Measurements from ENCODE around the gene CCNT2. TPM values are rescaled to one million over a fixed set of nuclear protein-coding genes. Genes with fewer than 3 reads are reported as not detected.
"Not testable (repeated sequence)": the region's sequence is repeated elsewhere in the genome, so short reads cannot be mapped to it uniquely, and the experiment has no call there.

The CCNT2 gene
- total RNA-seq, 1 experiment from 2014 or later = 15.6 TPM

DNA sequence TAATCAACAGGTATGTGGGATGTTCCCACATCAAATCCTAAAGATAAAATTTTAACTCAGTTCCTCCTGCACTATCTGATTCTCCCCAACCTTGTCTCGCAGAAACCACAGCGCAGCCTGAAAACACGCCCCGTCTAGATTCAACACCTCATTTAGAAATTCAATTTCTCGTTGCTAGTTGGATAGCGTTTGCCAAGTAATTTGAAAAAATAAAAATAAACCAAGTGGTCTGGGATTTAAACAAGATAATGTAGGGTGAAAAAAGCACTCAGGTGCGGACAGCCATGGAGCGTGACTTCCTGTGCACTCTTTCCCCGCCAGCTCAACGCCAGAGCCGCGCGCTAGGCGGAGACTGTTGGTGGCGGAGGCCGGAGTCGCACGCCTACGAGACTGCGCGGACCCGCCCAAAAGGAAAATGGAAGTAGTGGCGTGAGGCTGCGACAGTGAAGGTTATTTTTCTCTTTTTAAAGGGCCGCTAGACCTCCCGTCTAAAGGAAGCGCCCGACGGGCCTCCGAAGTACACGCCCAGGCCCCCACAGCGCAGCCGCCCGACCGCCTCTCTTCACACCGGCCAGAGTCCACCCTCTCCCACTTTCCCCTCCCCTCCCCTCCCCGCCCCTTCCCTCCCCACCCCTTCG lies 615 bp upstream of the CCNT2 start:
- no peak for DNase-seq (ENCODE audit: low read depth)

DNA sequence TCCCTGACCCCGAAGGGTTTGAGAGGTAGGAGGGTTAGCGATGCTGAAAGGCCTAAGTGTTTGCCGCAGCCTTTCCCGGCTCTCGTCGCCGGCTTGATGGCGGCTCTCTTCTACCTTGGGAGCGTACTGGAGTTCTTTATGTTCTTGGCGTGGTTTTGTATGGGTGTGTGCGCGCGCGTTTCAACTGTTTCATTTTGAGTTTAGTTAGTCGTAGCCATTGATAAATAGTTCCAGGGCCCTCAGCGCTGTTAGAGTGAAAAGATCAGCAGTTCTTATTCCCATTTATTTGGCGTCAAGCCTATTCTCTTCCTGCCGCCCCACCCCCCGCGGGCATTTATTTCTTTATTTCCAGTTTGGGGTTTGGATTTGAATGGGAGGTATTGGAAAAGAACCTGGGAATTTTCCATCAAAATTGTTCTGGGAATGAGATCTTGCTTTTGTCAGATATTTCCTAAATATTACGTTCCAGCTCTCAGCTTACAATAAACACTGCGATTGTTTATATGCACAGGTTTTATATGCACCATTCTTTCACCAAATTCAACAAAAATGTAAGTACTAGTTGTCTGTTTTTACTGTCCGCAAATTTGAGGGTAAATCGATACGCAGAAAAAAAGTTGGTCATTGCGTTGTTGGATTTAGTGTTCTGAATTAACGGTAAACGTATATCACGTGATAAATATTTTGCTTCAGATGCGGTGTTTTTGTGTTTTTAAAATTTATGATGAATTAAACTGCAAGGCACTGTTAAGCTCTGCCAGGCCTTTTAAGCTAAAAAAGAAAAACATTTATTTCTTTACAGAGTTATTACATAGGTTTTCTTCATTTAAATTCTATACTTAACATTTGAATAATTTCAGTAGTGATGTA lies 954 bp downstream of the CCNT2 start:
- peak; percentile 11 for DNase-seq (ENCODE audit: low read depth)

DNA sequence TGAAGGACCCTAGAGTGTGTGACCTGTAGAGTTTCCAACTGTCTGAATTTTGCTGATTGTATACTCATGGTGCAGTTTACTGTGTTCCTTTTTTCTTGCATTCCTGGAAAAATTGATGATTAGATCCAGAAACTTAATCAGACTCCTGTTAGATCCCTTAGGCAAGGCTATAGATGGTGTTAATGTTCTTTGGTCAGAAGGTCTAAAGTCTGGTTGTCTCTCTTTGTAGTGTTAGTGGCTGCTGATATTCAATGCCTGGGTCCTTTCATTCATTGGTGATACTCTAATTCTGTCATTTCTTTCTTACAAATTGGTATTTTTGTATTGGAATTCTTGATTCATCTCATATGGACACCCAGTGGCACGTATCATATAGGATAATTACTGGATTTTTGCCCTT lies 6.3 kb downstream of the CCNT2 start:
- no peak for DNase-seq (ENCODE audit: low read depth)

DNA sequence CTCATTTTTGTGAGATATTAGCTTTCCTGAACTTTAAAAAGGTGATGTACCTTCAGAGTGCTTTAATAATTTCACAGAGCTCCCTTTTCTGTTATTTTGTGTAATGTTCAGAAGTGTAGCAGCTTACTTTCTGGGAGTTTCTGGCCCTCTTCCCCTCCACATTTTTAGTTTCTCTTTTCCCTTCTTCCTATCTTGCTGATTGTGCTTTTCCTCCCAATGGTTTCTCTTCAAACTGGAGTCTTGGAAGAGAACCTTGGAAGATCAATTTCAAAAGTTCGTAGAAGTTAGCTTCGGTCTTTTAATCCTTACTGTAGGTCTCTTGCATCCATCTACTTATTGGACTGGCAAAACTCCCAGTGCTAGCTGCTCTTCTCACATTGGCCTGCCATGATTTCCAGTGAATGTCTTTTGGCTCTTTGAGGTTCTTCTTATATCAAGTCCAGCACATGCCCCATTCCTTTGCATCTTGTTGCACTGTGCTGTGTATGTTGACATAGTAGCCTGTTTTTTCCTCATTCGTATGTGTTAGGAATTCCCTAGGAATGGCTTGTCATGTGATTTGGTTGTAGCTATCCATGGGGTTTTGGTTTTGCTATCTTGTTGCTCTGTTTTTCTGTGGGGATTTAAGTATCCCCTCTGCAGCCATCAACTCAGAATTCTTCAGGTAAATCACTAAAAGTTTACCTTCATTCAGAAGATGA lies 7.8 kb downstream of the CCNT2 start:
- no peak for DNase-seq (ENCODE audit: low read depth)

DNA sequence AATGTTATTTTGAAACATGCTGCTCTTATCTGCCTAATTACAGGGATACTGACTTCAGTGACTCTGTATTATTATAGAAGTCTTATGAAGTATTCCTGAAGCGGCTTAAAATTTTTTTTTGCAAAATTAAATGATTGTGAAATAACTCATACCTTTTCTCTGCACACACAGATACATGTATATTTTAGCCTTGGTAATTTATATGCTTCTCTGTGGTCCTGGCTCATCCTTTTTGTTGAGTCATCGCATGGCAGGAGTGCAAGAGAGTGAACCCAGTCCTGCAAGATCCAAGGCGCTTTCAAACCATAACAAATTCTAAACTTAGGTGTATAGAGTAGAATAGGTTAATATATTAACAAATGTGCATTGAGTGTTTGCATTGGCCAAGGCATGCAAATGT lies 8.6 kb downstream of the CCNT2 start:
- DNase-seq (ENCODE audit: low read depth) = peak; percentile 47

DNA sequence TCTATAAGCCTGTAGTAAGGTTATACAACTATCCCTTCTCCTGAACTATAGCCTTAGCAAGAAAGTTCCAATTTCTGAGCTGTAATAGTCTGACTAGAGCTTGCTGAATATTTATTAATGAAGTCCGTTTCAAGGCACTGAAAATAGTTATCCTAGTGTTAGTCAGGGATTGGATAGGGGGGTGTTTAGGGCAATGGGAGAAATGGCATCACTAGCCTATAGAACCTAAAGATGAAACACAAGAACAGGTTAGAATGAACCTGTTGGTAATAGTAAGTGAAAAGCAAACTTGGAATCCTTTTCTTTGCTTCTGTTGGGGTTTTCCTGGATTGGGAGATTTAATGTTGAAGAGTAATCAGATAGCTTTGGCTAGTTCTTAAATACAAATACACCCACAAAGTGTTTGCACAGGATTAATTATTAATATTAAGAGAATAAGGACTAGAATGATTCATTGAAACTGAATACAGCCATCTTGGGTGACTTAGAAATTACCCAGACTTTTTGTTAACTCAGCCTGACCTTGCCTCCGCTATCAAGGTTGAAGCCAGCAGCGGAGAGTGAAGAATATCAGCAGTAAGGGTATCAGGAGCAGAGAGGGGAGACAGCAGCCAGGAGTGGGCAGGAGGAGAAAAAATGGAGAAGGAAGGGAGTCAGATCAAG lies 14.4 kb downstream of the CCNT2 start:
- no peak for DNase-seq (ENCODE audit: low read depth)

DNA sequence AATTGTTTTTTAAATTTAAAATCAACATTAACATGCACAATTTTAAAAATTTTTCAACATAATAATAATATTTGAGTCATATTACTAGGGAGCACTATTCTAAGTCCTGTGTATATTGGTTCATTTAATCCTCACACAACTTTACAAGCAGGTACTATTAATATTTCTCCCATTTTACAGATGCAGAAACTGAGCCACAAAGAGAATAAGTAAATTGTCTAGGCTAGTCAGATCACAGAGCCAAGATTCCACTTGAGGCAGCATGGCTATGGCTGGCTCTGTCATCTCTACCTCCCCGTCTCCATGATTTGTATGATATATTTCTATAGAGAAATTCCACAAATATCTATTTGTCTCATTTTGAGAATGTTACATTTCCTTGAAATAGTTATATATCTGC lies 15.1 kb downstream of the CCNT2 start:
- no peak for DNase-seq (ENCODE audit: low read depth)

DNA sequence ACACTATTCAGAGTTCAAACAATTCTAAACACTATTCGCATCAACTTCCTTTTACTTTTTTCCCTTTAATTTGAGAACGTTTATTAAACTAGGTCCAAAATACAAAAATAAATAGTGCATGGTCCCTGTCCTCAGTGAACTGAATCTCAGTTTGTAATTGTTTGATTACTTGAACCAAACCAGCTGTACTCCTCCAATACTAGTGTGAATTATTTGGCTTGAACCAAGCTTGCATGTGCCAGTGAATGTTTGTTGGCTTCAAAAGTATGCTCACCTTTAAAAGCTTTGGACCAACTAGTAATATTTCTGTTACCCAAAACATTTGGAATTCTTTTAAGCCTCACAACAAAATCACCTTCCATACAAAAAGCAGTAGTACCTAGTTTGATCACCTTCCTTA lies 15.5 kb downstream of the CCNT2 start:
- no peak for DNase-seq (ENCODE audit: low read depth)

DNA sequence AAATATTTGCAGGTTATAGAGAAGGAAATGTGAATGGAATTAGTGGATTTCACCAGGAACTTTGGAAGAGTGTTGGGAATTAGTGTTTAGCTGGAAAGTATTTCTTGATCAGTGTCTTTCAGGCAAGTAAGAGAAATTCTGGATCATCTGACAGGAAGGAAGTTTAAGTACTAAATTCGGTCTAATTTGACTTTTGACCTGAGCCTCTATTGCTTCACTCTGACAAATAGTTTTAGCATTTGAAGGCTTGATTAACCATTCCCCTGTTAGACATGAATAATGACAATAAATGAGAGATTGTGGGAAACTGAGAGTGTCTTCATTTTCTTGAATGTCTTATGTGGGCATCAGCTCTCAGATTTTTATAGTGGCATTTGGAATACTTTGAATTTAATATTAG lies 16.0 kb downstream of the CCNT2 start:
- no peak for DNase-seq (ENCODE audit: low read depth)

DNA sequence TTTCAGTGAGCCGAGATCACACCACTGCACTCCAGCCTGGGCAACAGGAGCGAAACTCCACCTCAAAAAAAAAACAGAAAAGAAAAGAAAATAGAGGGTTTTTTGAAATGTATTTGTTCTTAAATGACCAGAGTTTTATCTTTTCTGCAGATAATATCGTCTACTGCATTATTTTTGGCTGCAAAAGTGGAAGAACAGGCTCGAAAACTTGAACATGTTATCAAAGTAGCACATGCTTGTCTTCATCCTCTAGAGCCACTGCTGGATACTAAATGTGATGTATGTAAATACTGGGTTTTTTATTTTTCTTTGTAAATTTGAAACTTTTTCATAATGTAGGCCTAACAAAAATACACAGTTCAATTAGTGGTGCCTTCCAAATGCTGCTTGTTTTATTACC lies 18.1 kb downstream of the CCNT2 start:
- no peak for DNase-seq (ENCODE audit: low read depth)

DNA sequence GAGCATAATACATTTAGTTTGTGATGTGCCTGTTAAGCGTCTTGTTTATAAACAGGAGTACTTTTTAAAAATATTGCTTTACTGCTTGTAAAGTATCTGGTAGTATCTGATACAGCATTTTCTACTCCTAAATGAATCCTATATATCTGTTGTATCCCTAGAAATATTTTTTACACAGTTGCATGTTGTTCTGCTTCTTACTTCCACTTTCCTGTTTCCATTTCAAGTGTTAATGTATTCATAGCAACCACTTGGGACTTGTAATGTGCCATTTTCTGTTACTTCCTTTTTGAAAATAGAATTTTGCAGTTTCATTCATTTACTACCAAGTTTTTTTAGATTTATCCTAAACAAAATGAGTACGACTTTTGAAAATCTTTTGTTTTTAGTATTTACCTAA lies 24.9 kb downstream of the CCNT2 start:
- no peak for DNase-seq (ENCODE audit: low read depth)

DNA sequence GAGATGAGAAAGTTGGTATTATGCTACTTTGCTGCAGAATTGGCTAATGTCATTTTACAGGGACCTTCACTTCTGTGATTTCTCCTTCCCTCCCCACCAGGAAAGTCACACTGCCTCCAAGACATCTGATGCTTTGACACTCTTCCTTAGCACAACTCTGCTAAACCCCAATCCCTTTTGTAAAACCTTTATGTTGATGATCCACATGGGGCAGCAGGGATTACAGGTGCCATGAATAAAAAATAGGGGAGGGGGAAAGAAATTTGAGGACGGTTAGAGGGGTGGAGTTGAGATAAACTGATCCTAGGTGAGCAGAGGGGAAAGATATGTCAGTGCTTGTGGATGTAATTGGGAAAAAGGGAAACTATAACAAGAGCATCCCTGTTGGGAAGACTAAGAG lies 26.4 kb downstream of the CCNT2 start:
- no peak for DNase-seq (ENCODE audit: low read depth)

DNA sequence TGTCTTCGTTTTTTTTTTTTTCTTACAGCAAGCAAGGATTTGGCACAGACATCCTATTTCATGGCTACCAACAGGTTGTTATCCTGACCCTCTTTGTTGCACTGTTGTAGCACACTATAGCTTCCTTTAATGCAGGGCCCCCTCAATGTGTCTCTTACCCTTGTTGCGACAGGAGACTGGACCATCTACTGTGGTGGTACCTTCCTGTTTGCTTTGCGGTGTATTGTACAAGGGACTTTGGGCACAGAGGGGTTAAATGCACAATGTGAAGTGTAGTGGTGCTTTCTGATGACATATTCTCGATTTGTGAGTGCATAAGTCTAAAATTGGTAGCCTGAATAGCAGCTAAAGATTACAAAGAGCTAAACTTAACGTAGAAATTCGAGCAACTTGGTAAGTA lies 27.5 kb downstream of the CCNT2 start:
- no peak for DNase-seq (ENCODE audit: low read depth)

DNA sequence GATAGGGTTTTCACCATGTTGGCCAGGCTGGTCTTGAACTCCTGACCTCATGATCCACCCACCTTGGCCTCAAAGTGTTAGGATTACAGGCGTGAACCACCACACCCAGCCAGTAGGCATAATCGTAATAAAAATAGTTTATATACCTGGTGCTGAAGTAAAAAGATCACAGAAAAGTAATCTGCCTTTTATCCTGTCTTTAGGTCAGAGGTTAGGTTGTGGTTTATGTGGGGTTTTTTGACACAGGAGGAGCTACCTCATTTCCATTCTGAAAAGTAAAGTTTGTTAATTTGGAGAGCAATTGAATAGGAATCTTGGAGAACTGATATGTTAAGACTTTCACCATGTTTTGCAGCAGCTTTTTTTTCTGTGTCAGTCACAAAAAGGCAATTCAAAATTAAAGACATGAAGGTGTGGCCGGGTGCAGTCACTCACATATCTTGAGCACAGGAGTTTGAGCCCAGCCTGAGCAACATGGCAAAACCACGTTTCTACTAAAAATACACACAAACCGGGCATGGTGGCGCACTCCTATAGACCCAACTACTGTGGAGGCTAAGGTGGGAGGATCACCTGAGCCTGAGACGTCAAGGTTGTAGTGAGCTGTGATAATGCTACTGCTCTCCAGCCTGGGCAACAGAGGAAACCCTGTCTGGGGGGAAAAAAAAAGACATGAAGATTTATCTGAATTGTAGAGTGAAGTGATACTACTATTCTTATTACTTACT lies 31.5 kb downstream of the CCNT2 start:
- no peak for DNase-seq (ENCODE audit: low read depth)

DNA sequence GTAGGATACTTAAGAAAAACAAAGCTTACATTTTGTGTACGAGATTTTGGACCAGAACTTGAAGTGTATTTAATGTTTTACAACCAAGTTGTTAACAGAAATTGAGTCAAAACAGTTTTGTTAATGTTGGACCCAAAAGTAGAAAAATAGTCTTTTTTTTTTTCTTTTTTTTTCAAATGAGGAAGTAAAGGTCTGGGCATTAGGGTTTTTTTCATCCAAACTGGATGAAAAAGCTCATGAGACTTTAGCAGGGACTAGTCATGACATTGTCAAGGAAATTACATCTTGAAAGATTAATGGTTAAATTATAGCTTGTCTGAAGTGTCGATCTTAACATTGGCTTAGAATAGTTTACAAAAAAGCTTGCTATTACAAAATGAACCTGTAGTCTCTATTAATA lies 32.3 kb downstream of the CCNT2 start:
- DNase-seq (ENCODE audit: low read depth) = no peak

DNA sequence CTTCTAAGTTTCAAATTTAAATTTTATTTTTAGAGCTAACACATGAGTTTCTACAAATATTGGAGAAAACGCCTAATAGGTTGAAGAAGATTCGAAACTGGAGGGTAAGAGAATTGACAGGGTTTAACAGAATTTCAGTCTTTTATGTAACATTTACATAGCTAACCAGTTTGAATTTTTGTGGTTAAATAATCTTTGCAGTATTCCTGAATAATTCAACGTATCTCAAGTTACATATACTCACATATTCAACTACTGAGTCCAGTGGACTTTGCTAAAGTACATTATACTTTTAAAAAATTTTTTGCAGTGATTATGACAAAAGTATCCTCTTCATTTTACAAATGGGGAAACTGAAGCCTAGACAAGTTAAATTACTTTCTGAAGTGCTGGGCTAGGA lies 34.0 kb downstream of the CCNT2 start:
- no peak for DNase-seq (ENCODE audit: low read depth)

DNA sequence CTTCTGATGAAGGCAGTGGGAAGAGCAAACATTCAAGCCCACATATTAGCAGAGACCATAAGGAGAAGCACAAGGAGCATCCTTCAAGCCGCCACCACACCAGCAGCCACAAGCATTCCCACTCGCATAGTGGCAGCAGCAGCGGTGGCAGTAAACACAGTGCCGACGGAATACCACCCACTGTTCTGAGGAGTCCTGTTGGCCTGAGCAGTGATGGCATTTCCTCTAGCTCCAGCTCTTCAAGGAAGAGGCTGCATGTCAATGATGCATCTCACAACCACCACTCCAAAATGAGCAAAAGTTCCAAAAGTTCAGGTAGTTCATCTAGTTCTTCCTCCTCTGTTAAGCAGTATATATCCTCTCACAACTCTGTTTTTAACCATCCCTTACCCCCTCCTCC lies 35.4 kb downstream of the CCNT2 start:
- DNase-seq (ENCODE audit: low read depth) = no peak

DNA sequence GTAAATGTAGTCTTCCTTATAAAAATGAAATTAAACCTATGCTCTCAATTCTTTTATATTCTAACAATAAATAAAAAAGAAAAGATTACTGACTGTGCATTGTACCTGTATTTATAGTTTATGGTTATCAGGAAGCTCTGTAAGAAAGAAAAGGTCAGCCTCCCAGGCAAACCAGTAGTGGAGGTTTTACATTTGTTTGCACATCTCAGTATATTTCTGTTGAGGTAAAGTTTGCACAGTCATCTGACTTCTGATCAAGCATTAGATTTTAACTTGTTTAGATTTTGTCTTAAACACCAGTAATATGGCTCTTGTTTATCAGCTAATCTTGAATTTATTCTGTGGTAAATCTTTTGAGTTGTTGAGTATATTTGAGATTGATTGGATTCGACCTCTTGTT lies 37.1 kb downstream of the CCNT2 start:
- no peak for DNase-seq (ENCODE audit: low read depth)

DNA sequence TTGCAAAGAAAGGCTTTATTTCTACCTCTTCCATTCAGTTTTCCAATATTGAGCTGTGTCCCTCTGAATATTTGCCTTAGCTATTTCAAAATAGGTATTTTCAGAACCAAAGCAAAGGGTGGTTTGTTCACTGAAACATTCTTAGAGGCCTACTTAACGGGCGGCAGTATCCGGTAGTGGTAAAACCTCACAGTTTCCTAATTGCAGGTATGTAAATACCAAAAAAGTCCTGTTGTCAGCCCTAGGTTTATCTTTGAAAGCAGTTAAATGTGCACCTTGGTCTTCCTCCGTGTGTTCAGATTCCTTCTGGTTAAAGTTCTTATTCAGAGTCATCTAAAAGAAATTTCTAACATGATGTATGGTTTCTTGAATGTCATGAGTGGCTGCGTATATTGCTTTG lies 38.9 kb downstream of the CCNT2 start:
- DNase-seq (ENCODE audit: low read depth) = no peak

DNA sequence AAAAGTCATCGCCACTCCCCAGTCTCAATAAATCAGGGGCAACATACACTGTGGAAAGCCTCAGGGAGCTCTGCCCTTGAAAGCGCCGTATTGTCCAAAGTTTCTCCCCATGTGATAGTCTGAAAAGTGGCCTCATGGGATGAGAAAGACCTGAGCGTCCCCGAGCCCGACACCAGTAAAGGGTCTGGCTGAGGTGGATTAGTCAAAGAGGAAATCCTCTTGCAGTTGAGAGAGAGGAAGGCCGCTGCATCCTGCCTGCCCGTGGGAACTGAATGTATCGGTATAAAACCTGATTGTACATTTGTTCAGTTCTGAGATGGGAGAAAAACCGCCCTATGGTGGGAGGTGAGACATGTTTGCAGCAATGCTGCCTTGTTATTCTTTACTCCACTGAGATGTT lies 48.5 kb downstream of the CCNT2 start:
- DNase-seq (ENCODE audit: low read depth) = not testable (repeated sequence)
